Measurements from ENCODE around the gene TMEM222. TPM values are rescaled to one million over a fixed set of nuclear protein-coding genes. Genes with fewer than 3 reads are reported as not detected.
A peak's percentile ranks its signal among the peaks of the same experiment; 100 is the strongest.

The TMEM222 gene
- total RNA-seq, 1 donor from 2014 or later: 38.6 TPM

- Mint-ChIP-seq H3K27ac (peak overlapping the region; percentile 66), H3K4me3 (peak overlapping the region; percentile 68), H3K36me3 (peaks cover 4% of the 10 kb centered on the region), H3K27me3 (peaks cover 4% of the 10 kb centered on the region), H3K9me3 (no peaks in the 10 kb centered on the region), H3K4me1 (ENCODE audit: unreplicated experiment) (peaks cover 9% of the 10 kb centered on the region)
- TF ChIP-seq, protein P1, sequence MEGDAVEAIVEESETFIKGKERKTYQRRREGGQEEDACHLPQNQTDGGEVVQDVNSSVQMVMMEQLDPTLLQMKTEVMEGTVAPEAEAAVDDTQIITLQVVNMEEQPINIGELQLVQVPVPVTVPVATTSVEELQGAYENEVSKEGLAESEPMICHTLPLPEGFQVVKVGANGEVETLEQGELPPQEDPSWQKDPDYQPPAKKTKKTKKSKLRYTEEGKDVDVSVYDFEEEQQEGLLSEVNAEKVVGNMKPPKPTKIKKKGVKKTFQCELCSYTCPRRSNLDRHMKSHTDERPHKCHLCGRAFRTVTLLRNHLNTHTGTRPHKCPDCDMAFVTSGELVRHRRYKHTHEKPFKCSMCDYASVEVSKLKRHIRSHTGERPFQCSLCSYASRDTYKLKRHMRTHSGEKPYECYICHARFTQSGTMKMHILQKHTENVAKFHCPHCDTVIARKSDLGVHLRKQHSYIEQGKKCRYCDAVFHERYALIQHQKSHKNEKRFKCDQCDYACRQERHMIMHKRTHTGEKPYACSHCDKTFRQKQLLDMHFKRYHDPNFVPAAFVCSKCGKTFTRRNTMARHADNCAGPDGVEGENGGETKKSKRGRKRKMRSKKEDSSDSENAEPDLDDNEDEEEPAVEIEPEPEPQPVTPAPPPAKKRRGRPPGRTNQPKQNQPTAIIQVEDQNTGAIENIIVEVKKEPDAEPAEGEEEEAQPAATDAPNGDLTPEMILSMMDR (conservative IDR thresholded peaks at IDR 0.05): no peak
- DNase-seq (ENCODE audit: extremely low spot score, unreplicated experiment): no peak
Measured at GRCh38 chr1:27349784-27350662, 28.1 kb downstream of the TMEM222 start.

- Mint-ChIP-seq H3K27ac (peak overlapping the region; percentile 66), H3K9me3 (no peaks in the 10 kb centered on the region), H3K27me3 (peaks cover 4% of the 10 kb centered on the region), H3K4me3 (peak overlapping the region; percentile 69), H3K4me1 (ENCODE audit: unreplicated experiment) (peaks cover 9% of the 10 kb centered on the region), H3K36me3 (peaks cover 4% of the 10 kb centered on the region)
- DNase-seq (ENCODE audit: extremely low spot score, unreplicated experiment): no peak
- TF ChIP-seq, protein P1 (conservative IDR thresholded peaks at IDR 0.05): no peak
Measured at GRCh38 chr1:27350663-27351540, 28.9 kb downstream of the TMEM222 start.

- Mint-ChIP-seq H3K27me3 (peaks cover 4% of the 10 kb centered on the region), H3K4me3 (peak overlapping the region; percentile 69), H3K36me3 (peaks cover 4% of the 10 kb centered on the region), H3K9me3 (no peaks in the 10 kb centered on the region), H3K4me1 (ENCODE audit: unreplicated experiment) (peaks cover 9% of the 10 kb centered on the region), H3K27ac (peak overlapping the region; percentile 31)
- no peak for DNase-seq (ENCODE audit: extremely low spot score, unreplicated experiment)
- TF ChIP-seq, protein P1 (conservative IDR thresholded peaks at IDR 0.05): no peak
Measured at GRCh38 chr1:27351541-27352107, 29.7 kb downstream of the TMEM222 start.

- H3K27ac Mint-ChIP-seq: no peak overlapping the region
- no peaks in the 10 kb centered on the region for H3K9me3 Mint-ChIP-seq
- H3K27me3 Mint-ChIP-seq: peaks cover 8% of the 10 kb centered on the region
- TF ChIP-seq, protein P1 (conservative IDR thresholded peaks at IDR 0.05): no peak
- H3K36me3 Mint-ChIP-seq: no peaks in the 10 kb centered on the region
- no peak for DNase-seq (ENCODE audit: extremely low spot score, unreplicated experiment)
- H3K4me3 Mint-ChIP-seq: no peak overlapping the region
- H3K4me1 Mint-ChIP-seq (ENCODE audit: unreplicated experiment): peaks cover 5% of the 10 kb centered on the region
Measured at GRCh38 chr1:27353166-27353565, 31.2 kb downstream of the TMEM222 start.

DNA sequence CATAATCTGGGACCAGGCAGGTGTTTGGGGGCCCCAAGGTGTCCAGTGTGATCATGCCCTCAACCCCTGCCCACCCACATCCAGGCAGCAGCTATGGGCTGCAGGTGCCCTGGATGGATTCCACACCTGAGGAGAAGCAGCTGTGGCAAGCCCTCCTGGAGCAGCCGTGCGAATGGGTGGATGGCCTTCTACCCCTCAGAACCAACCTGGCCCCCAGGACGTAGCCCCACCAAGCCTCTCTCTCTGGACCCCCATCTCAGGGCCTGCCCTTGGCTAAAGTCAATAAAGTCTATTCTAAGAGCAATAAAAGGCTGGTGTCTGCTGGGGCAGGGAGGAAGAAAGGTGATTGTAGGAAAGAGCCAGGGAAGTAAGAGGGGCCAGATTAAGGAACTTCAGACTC lies 31.7 kb downstream of the TMEM222 start:
- no peaks in the 10 kb centered on the region for H3K36me3 Mint-ChIP-seq
- peaks cover 5% of the 10 kb centered on the region for H3K4me1 Mint-ChIP-seq (ENCODE audit: unreplicated experiment)
- TF ChIP-seq, protein P1 (conservative IDR thresholded peaks at IDR 0.05): no peak
- peaks cover 8% of the 10 kb centered on the region for H3K27me3 Mint-ChIP-seq
- DNase-seq (ENCODE audit: extremely low spot score, unreplicated experiment): no peak
- H3K9me3 Mint-ChIP-seq: no peaks in the 10 kb centered on the region
- no peak overlapping the region for H3K27ac Mint-ChIP-seq
- no peak overlapping the region for H3K4me3 Mint-ChIP-seq

All from type B pancreatic cell (in vitro differentiated cells).